H1 (cell line): ENCODE data around the gene LRRC25. TPM values are rescaled to one million over a fixed set of nuclear protein-coding genes. Genes with fewer than 3 reads are reported as not detected.

Experiments used
- CBX8 ChIP-seq: fragments of 300-800, 300-1000 bp; sonication (generic); IDR thresholded peaks from 2 replicates; pipeline ENCODE4 v1.7.1; 2016; ENCODE audit warnings: low read depth, low read length, borderline replicate concordance
- CHD1 ChIP-seq: IDR thresholded peaks from 2 replicates; pipeline ENCODE4 v1.6.1; 2012; ENCODE audit warnings: low read depth, low read length, improper control_type of control experiment
- CREB1 ChIP-seq: IDR thresholded peaks from 2 replicates; pipeline ENCODE4 v1.6.1; 2012; ENCODE audit warnings: inconsistent platforms
- RFX5 ChIP-seq: IDR thresholded peaks from 2 replicates; pipeline ENCODE4 v1.6.1; 2011; ENCODE audit warnings: low read depth, low read length, improper control_type of control experiment, borderline replicate concordance
- SIN3A ChIP-seq, 2 experiments: IDR thresholded peaks in 1 of 2; conservative IDR thresholded peaks in 1 of 2; 2 replicates each; pipeline ENCODE4 v1.6.1; 2011 to 2012; ENCODE audit warnings: low read length in 2 of 2, improper control_type of control experiment in 1 of 2, low read depth in 1 of 2, mild to moderate bottlenecking in 1 of 2
- SUZ12 ChIP-seq: fragments of 200-600 bp; sonication (generic); IDR thresholded peaks from 2 replicates; pipeline ENCODE4 v1.6.1; 2012; ENCODE audit warnings: mild to moderate bottlenecking, inconsistent platforms, low read length, moderate library complexity, mixed read lengths
- polyA plus RNA-seq, 7 experiments: library from polyadenylated mRNA; depleted of rRNA in 3 of 7; stranded (reverse) in 5 of 7; unstranded in 2 of 7; fragments of >200 nt in 5 of 7; fragments of 200-250 nt in 2 of 7; gene quantifications; 1 replicate in 5 of 7; 2 replicates in 1 of 7; 4 replicates in 1 of 7; pipeline versions ENCODE4 v1.2.1 to v1.2.3, GENCODE V29; 2011 to 2013; ENCODE audit warnings: missing spikeins in 2 of 7, mixed read lengths in 2 of 7
- total RNA-seq: library from RNA; stranded (reverse); fragmentation: NEBNext Ultra II Directional; extraction: Animal tissue kit (Norgen Biotek cat#: 25700); gene quantifications from 2 replicates; pipeline ENCODE4 v1.2.1, GENCODE V29; 2021

The LRRC25 gene
- total and polyA plus RNA-seq, 2 of the 8 experiments (the other 6 are each of a cell fraction or from before 2014, with no cell fraction given), result 0.20 to 0.41 TPM

DNA sequence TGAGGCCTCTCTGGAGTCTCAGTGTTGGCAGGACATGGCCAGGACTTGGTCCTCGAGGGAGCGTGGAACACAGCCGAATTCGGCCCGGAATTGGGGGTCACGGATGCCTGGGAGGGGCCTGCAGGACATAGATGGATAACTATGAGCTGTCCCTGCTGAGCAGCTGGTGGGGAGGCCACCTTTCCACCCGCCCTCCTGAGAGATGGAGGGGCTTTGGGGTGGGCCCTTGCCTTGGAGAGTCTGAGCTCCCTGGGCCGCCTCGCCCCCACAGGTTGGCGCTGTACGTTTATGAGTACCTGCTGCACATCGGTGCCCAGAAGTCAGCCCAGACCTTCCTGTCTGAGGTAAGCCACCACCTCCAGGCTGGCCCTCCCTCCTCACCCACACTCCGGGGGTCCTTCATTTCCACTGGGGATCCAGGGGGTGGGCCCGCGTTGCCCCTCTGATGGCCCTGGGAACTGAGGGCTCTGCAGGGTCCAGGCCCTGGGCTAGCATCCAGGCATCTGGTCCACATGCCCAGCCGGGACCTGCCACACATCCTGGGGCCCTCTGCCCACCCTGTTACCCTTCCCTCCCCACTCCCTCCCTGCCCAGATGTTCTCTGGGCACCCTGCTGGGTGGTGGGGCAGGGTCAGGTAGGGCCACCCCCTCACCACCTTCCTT is 29.8 kb upstream of the LRRC25 start (continued):
- TF ChIP-seq CHD1 (no peak), CREB1 (no peak), CBX8 (no peak), SUZ12 (no peak), RFX5 (no peak), SIN3A (conservative IDR thresholded peaks at IDR 0.05 in 1 of 2, IDR thresholded peaks at IDR 0.05 in 1 of 2; ENCODE audit: low read depth in 1 of 2, low read length in 2 of 2) (no peak)
- TF ChIP-seq, all 59 proteins: peak for 0
